Stomach (tissue), 4 donors: ENCODE results near the gene KLHL42.

Experiments used
- CTCF ChIP-seq, 7 experiments: fragments of 450-650 bp in 4 of 7; fragments of 200-600 bp in 3 of 7; sonication (generic) in 3 of 7; IDR thresholded peaks; one replicate each; pipeline ENCODE4 v1.5.1; 2016 to 2019; ENCODE audit warnings: antibody characterized with exemption in 7 of 7, control low read depth in 2 of 7, mild to moderate bottlenecking in 1 of 7
- POLR2AphosphoS5 ChIP-seq, 3 donors: sonication (generic); formaldehyde crosslinking; IDR thresholded peaks; one replicate each; pipeline ENCODE4 v1.6.1; 2016; ENCODE audit warnings: antibody characterized with exemption in 3 of 3

- TF ChIP-seq POLR2AphosphoS5 (IDR thresholded peaks at IDR 0.05) (no peak), CTCF (IDR thresholded peaks at IDR 0.05) (no peak)
These were observed 60.4 kb downstream of the KLHL42 start for GRCh38 chr12:27840229-27840999.
